Posterior vena cava (tissue), 2 donors: Measurements from ENCODE around the gene ZNF543. TPM values are rescaled to one million over a fixed set of nuclear protein-coding genes. Genes with fewer than 3 reads are reported as not detected.
A peak's percentile ranks its signal among the peaks of the same experiment; 100 is the strongest.
"Not testable (repeated sequence)": the region's sequence is repeated elsewhere in the genome, so short reads cannot be mapped to it uniquely, and the experiment has no call there.

ENCODE experiments used
- DNase-seq: peaks from one replicate; pipeline ENCODE4 v3.0.0-alpha.2; 2020; ENCODE audit warnings: low spot score
- intact Hi-C, 2 donors: fragments of 100-400 bp; cut with DNase I; formaldehyde crosslinking; loops; one replicate each; pipeline versions ENCODE4 v1.14.1 to v1.14.2; 2022 to 2023
- long read RNA-seq, 2 donors: library from polyadenylated mRNA; unstranded; transcript quantifications; one replicate each; pipeline ENCODE4 v2.0.0, GENCODE V29; 2020 to 2021
- total RNA-seq, 2 donors: library from RNA; stranded (reverse); fragmentation: NEBNext Ultra II Directional; extraction: Animal tissue kit (Norgen Biotek cat#: 25700); gene quantifications; one replicate each; pipeline ENCODE4 v1.2.1, GENCODE V29; 2021
- donor health status: DM: yes; HTN: yes; CAD: no.
- donor health status: DM: yes; HTN: yes; CAD: no.

Gene ZNF543
- total RNA-seq: 1 to 10 TPM; 5.0 to 6.8 TPM
- long read RNA-seq, donor 1: 0 reads
- long read RNA-seq, donor 2, partial matches to known transcripts: 0 of 2 reads
- long read RNA-seq, donor 2, other reads (novel, unspliced or antisense): 0 of 2 reads

DNA sequence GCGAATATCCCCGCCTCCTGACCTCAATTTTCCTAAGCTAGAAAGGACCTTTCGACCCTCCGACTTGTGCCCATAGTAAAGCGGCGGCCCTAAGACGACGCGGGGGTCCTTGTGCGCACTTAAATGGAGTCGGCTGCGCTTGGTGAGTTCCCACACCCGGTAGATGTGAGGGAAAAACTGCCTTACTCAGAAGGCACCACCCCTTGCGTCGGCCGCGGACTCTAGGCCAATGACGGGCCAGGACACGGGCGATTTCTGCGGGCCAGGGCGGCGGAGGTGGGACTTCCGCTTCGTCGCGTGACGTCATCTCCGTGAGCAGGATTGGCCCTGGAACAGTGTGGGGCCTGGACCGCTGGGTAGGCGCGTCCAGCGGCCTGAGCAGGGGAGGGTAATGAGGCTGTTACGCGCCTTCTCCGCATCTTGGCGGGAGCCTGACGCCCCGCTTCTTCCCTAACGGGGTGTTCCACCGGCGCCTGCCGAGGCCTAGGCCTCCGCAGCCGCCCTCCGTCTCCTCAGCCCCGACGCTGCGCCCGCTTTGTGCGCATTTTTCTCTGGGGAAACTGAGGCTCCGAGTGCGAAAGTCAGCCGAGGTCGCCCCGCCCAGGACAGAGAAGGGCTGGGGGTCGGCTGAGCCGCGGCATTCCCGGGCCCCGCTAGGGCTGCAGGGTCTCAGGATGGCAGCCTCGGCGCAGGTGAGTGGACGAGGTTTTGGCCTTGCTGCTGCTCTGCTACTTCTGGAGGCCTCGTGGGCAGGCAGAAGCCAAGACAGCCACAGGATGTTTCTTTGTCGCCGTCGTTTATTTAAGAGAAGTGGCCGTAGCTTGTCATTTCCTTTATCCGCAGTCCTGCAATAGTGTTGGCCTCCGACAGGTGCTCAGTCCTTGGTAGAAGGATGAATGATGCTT lies at the start of gene ZNF543:
ZNF543 (plus strand) TSS at position 293 of the 905 bp plus-strand sequence; CDS start at position 675, 382 bp downstream.
- DNase-seq: peak; percentile 99
- intact Hi-C loops: no loop called here

DNA sequence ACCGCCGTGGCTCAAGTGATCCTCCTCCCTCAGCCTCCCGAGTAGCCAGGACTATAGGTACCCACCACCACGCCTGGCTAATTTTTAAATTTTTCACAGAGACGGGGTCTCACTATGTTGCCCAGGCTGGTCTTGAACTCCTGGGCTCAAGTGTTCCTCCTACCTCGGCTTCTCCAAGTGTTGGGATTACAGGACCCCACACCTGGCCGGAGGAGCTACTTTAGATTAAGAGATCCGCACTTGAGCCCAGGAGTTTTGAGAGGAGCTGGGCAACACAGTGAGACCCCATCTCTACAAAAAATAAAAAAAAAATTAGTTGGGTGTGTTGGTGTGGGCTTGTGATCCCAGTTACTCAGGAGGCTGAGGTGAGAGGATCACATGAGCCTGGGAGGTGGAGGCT lies 49.0 kb upstream of the ZNF543 start:
- intact Hi-C loops: no loop called here
- DNase-seq: no peak

DNA sequence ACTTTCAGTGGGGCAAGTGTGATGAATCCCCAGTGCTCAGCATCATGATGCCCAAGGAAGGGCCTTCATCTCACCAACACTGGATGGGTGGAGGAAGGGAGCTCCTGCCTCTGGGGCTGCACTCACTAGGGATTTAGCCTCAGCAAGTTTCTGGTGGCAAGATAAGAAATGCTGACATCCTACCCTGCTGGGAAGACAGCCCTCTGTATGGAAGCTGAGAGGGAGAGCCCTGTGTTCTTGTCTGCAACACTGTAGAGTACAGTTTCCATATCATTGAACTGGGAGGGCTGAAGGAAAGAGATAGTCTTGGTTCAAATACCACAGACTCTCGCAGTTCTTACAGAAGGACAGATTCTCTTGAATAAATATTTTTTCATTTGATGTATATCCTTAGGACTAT lies 47.3 kb upstream of the ZNF543 start:
- intact Hi-C loops: no loop called here
- DNase-seq: no peak

DNA sequence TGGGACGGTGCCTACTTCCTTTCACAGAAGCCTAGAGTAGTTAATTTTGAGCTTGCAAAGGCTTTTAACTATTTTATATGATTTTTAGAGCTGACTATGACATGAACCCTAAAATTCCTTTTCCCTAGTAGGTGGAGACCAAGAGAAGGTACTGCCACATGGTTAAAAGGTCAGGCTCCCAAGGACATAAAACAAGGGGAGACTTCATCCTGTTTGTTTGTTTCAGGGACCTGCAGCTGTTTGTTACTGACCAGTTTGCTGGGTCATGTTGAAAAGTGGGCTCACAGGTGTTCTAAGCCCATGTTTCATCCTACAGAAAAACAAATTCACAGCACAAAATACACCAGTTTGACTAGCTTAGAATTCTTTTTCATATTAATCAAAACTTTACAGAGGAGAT lies 43.8 kb upstream of the ZNF543 start:
- no peak for DNase-seq
- intact Hi-C loops: loop anchor here in 1 of 2 donors (5.0 kb wide), 1 partner anchor 34 kb away; the partner anchor contains the start of gene ZNF805

DNA sequence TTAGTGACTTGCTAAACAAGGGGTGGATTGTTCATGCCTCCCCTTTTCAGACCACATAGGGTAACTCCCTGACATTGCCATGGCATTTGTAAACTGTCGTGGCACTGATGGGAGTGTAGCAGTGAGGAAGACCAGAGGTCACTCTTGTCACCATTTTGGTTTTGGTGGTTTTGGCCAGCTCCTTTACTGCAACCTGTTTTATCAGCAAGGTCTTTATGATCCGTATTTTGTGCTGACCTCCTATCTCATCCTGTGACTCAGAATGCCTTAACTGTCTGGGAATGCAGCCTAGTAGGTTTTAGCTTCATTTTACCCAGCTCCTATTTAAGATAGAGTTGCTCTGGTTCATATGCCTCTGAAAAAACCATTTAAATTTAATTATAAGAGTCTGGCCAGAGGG lies 41.8 kb upstream of the ZNF543 start:
- intact Hi-C loops: loop anchor here in 1 of 2 donors (5.0 kb wide), 1 partner anchor 36 kb away; the partner anchor contains the start of gene ZNF805
- not testable (repeated sequence) for DNase-seq

DNA sequence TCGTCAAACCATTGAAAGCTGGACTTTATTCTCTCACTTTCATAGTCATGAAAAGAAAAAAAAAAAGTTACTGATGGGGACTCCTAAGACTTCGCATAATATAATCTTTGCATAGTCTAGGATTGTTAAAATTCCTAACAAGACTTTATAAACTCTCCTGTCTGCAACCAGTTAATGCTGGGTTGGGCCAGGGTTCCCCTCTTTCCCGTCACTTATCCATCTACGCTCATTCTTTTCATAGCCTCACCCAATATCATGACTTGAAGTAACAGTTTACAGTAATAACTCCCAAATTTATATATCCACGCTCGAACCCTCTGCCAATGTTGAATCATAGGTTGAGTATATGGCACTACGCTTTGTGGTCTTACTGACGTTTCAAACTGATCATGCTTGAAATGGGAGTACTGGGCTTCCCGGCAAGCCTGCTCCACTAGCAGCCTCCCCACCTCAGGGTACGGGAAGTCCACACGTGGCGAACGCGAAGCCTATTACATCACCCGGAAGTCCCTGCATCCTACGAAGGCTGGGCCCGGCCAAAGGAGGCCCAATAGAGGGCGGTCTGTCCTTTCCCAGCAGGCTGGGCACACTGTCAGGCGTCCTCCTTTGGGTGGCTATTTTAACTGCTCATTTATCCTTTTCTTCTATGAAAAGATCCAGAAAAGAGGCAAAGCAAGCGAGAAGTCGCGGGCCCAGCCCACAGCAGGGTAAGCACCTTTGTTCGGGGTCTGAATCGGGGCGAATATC lies 40.7 kb upstream of the ZNF543 start:
- intact Hi-C loops: loop anchor here in 1 of 2 donors (5.0 kb wide), 1 partner anchor 37 kb away; the partner anchor contains the start of gene ZNF805

DNA sequence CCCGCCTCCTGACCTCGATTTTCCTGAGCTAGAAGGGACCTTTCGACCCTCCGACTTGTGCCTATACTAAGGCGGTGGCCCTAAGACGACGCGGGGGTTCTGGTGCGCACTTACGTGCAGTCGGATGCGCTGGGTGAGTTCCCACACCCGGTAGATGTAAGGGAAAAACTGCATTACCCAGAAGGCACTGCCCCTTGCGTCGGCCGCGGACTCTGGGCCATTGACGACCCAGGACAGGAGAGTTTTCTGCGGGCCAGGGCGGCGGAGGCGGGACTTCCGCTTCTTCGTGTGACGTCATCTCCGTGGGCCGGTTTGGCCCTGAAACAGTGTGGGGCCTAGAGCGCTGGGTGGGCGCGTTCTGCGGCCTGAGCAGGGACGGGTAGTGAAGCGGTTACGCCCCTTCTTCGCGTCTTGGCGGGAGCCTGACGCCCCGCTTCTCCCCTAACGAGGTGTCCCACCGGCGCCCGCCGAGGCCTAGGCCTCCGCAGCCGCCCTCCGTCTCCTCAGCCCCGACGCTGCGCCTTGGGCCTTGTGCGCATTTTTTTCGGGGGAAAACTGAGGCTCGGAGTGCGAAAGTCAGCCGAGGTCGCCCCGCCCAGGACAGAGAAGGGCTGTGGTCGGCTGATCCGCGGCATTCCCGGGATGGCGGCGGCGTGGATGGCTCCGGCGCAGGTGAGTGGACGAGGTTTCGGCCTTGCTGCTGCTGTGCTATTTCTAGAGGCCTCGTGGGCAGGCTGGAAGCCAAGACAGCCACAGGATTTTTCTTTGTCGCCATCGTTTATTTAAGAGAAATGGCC lies 39.9 kb upstream of the ZNF543 start, which contains the start of gene ZNF460:
ZNF460 (plus strand) TSS at position 321 of the 797 bp plus-strand sequence; CDS start at position 643, 322 bp downstream.
- intact Hi-C loops: no loop called here

More for the DNA sequence above, 40.7 kb upstream of the ZNF543 start:
- peak; percentile 98 for DNase-seq

DNA sequence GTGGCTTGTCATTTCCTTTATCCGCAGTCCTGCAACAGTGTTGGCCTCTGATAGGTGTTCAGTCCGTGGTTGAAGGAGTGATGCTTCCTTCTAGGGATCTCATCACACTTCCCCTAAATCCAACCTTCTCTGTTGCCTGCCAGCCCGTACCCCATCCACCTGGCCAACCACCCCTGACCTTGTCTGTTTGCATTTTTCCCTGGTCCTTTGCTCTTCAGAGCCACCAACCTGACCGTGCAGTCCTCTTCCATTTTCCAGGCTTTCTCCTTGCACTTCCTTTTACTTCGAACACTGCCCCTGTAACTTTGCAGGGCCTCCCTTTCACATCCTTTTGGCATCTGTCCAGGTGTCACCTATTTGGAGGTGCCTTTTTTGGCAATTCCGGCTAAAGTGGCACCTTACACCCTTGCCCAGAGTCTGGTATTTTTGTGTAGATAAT lies 39.3 kb upstream of the ZNF543 start:
- DNase-seq: no peak
- intact Hi-C loops: no loop called here

More for the DNA sequence above, 39.9 kb upstream of the ZNF543 start, which contains the start of gene ZNF460:
- DNase-seq: peak; percentile 99

DNA sequence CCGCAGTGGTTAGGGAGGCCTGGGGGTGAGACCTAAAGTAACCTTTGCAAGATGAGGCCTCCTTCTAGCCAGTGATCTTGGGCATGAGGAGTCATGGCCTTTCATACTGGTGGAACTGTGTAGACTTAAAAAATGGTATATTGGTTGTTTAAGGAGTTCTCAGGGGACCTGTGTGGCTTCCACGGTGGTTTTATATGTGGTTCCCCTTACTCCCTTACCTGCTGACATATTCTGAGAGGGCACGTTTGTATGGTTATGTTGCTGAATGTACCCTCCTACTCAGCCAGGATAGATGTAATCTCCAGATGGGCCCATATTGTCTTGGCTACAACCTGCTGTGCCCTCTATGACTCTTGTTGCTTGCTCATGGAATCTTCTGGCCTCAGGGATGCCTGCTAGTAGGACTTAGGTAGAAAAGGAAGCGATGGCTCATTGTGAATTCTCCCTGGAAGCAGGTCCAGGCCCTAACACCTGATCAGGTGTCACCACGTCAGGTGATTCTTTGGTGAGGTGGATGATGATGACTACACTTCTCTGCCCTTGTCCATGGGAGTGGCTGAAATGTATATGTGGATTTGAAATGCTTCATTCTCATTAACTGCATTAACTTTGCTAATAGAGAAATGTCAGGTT lies 38.1 kb upstream of the ZNF543 start:
- intact Hi-C loops: no loop called here
- DNase-seq: no peak

DNA sequence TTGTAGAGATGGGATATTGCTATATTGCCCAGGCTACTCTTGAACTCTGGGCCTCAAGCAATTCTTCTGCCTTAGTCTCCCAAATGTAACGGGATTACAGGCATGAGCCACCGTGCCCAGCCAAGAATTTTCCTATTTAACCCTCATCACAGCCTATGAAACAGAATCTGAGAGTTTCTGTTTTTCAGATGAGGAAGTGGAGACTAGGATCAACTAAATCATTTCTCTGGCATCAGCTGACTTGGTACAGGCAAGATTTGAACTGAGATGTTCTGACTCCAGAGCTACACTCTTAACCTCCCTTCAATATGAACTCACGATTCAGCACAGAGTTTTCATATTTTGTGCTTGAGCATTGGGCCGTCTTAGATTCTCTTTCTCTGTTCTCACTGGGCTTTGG lies 31.9 kb upstream of the ZNF543 start:
- no peak for DNase-seq
- intact Hi-C loops: no loop called here

DNA sequence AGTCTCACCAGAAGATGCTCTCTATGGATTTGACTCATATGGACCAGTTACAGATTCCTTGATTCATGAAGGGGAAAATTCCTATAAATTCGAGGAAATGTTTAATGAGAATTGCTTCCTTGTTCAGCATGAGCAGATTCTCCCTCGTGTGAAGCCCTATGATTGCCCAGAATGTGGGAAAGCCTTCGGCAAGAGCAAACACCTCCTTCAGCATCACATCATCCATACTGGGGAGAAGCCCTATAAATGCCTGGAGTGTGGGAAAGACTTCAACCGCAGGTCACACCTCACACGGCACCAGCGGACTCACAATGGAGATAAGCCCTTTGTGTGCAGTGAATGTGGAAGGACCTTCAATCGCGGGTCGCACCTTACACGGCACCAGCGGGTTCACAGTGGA lies 29.3 kb upstream of the ZNF543 start:
- no peak for DNase-seq
- intact Hi-C loops: no loop called here

DNA sequence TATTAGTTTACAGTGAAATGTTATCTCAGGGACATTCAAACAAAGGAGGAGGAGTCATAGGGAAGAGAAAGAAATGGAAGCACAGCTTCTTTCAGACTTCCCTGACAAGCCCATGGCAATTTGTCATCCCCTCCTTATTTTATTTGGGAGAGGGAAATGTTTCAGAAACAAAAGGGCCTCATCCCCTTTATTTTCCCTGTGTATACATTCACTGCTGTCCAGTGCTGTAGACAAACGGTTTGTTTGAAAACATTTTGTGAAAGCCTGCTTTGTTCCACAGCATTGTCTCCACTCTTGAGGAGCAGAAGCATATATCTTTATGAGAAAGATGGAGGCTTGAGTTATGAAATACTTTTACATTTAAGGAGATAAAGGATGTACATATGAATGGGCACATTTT lies 27.7 kb upstream of the ZNF543 start:
- intact Hi-C loops: no loop called here
- no peak for DNase-seq

DNA sequence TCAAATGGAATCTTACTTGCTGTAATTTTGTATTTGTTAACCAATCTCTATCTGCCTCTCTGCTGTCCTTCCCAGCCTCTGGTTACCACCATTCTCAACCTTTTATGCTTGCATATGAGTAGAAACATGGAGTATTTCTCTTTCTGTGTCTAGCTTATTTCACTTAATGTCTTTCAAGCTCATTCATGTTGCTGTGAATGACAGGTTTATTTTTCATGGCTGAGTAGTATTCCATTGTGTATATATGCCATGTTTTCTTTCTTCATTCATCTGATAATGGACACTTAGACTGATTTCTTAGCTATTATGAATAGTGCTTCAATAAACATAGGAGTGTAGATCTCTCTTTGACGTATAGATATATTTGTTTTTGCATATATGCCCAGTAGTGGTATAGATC lies 26.6 kb upstream of the ZNF543 start:
- intact Hi-C loops: no loop called here

DNA sequence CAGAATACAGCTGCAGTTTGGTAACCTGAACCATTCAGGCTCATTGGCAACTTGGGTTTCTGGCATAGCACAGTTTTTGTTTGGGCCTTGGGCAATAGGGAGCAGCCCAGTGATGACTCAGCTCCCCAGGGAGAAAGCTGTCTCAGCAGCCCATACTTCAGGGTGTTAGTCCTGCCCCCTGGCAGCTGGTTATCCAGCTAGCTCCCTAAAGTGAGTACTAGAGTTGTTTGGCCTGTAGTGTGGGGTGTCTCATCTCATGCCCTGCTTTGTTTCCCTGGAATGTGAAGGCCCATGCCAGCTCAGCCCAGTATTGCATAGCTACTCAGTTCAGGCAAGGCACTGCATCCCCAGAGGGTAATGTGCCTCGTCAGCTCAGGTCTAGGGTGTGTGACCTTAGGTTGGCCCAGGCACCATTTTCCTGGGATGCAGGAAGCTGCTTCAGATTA lies 18.2 kb upstream of the ZNF543 start:
- intact Hi-C loops: no loop called here
- no peak for DNase-seq

More for the DNA sequence above, 26.6 kb upstream of the ZNF543 start:
- no peak for DNase-seq

DNA sequence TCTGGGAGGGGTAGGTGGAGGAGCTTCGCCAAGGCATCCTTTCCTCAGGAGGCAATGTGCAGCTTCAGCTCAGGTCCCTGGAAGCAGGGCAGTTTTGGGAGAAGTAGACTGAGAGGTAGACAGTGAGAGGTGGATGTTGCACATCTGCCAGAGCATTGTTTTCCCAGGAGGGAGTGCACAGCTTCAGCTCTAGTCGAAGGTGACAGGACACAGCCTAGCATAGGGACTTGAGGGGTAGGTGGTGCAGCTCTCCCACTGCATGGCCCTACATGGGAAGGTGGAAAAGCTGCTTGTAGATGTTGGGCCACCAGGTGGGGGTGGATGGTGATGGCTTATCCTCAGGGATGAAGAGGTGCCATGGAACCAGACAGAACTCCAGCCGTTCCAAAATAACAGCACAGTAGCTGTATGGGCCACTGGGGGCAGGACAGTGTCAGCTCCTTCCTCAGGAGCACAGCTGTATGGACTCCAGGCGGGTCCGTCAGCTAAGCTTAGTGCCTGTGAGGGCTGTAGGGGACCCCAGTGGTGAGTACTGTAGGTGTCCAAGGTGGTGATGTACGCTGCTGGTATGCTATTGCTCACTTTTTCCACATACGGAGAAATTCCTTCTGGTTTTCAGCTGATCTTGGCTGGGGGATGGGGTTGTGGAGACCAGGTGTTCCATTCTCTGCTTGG lies 17.4 kb upstream of the ZNF543 start:
- DNase-seq: no peak
- intact Hi-C loops: no loop called here

DNA sequence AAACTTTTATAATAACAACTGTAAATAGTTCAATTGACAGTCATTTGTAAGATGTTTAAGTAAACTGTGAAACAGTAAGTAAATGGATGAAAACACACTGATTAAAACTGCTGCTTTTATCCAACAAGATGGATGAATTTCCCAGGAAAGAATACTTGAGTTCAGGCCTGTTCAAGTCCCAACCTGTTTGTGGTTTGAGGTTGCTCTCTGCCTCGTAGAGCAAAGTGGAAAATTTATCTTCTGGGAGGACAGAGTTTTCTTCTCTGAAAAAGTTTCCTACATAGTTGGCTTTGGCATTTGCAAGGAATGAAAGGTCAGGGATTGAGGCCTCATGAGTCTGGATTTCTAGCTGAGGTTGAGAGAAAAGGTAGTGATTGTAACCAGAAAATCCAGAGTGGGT lies 15.2 kb upstream of the ZNF543 start:
- DNase-seq: no peak
- intact Hi-C loops: no loop called here

DNA sequence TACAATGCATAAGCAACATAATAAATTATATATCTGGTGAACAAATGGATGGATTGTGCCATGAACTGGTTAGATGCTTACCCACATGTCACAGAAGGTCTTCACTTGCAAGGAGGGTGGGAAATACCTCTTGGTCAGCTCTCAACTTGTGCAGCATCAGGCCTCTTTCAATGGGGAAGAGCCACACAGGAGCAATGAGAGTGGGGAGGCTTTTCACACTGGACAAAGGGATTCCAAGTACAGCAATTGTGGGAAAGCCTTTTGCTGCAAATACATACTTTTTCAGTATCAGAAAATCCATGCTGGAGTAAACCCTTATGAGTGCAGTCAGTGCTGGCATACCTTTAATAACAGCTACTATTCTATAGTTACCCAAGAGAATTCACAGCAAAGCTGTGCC lies 11.8 kb upstream of the ZNF543 start:
- intact Hi-C loops: no loop called here
- no peak for DNase-seq

DNA sequence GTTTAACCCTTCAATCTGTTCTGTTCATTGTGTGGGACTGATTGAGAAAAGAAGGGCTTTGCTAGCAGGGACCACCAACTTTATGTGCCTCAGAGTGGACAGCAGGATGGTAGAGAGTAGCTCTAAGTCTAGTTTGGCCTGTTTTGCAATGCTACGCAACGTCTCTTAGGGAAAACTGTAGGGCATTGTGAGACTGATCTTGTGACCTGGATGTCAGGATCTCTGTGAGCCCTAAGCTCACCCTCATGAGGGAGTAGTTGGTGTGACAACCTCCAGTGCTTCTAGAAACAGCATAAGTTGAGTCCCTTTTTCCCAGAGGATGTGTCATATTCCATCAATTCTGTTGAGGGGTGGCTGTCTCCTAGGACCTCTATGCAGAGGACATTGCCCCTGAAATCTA lies 9.5 kb upstream of the ZNF543 start:
- intact Hi-C loops: no loop called here
- DNase-seq: no peak
